ENCODE measurements around the gene GPR89A.

Gene GPR89A

DNA sequence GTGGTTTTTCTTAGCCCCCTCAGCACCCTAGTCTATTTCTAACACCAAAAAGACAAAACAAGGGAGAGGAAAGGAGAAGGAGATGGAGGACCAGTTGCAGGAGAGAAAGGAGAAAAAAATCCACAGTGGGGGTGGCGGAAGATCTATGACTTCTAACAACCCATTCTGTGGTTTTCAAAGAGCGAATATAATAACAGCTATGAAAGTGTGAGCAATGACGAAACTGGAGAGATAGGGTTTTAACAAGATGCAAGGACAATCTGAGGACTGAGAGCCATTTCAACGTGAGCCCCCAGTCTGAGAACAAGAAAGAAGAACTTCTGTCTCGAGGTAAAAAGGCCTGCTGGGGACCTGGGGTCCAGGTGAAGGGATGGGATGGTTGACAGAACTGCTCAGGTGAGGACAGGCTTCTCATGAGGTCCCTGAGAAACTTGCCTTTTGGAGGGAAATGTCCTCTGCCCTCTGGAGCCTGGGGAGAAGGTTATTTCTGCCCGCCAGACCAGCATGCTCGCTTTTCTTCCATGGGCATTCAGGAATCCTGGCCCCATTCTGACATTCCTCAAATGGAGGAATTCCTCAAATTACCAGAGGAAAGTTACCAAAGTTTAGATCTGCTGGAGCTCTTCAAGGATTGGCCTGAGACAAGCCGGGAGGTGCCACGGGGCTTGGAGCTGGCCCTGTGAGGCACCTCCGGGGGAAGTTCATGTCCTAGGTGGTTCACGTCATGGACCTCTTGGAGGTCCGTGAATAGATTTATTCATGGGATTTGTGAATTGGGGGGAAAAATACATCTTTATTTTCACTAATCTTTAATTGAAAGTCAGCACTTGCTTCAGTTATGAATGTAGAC lies 111.7 kb downstream of the GPR89A start, which contains the start of gene CD160:
CD160 (plus strand) TSS at position 270 of the 850 bp plus-strand sequence. CDS start 8,829 bp downstream, outside the sequence.
- no peak for DNase-seq

Data from NCI-H2227 treated with DMSO at 0.1 percent for 48 hours (cell line).